HUDEP-2 (cell line): Measurements from ENCODE around the gene DENND5A.
"Not testable (repeated sequence)": the region's sequence is repeated elsewhere in the genome, so short reads cannot be mapped to it uniquely, and the experiment has no call there.

Experiments used
- DNase-seq, 76 experiments: peaks; one replicate each; lab custom pipeline; 2025; ENCODE audit not compliant: unreplicated experiment in 76 of 76; lab: John Stamatoyannopoulos, UW

Gene DENND5A

GRCh38 chr11:9219115-9219514, 46.0 kb downstream of the DENND5A start:
- no peak for DNase-seq

DNA sequence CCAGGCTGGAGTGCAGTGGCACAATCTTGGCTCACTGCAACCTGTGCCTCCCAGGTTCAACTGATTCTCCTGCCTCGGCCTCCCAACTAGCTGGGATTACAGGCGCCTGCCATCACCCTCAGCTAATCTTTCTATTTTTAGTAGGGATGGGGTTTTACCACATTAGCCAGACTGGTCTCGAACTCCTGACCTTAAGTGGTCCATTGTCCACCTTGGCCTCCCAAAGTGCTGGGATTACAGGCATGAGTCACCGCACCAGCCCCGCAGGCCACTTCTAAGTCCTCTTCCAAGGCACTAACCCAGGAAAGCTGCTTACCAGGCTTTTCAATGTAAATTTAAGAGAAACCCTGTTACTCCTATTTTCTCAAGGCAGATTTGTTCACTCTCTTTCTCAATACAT, 50.4 kb downstream of the DENND5A start:
- DNase-seq, result no peak

DNA sequence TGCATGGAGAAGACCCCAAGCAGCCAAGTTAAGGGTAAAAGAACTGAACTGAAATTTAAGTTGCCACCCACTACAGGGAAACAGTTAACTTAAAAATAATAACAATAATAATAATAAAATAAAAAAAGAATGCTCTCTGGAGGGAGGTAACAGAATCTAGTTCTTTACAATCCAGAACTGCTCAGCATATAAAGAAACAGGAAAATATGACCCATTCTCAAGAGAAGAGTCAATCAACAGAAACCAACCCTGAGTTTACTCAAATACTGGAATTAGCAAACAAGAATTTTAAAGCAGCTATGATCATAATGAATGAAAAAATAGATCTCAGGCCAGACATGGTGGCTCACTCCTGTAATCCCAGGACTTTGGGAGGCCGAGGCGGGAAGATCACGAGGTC, 53.8 kb downstream of the DENND5A start:
- DNase-seq, result no peak

DNA sequence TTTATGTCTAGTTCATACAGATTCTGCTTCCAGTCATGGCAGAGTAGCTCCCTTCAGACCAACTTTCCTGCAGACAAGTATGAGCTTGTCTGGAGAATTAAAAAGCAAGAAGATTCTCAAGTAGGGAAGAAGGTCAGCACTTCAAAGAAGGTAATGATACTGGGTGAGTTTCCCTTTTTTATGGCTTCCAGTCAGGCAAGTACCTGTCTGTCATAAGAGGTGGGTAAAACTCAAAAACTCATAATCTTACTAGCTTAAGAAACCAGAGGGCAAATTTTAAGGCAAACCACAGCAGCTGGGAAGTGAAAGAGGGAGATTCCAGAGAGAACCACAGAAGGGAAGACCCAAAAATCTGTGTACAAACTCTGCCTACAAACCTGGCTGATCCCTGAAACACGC, 54.2 kb downstream of the DENND5A start:
- no peak for DNase-seq

DNA sequence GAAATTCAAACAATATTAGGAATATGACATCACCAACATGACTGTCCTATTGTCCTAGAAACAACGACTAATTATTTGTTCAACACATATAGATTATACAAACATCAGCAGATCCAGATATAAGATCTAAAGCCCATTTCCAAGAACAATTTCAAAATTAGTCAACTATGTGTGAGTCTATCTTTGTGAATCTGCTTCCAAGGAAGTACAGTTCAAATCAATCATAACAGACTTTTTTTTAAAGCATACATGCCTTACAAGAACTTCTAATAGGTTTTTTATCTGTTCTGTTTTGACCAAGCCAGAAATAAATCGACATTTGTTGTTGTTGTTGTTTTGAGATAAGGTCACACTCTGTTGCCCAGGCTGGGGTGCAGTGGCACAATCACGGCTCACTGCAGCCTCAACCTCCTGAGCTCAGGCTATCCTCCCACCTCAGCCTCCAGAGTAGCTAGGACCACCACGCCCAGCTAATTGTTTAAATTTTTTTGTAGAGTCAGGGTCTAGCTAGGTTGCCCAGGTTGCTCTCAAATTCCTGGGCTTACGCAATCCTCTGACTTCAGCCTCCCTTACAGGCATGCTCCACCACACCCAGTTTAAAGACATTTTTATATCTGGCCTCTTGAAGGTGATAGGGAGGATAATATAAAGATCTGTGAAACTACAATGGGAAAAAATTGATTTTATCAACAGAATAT, 54.8 kb downstream of the DENND5A start:
- no peak for DNase-seq

DNA sequence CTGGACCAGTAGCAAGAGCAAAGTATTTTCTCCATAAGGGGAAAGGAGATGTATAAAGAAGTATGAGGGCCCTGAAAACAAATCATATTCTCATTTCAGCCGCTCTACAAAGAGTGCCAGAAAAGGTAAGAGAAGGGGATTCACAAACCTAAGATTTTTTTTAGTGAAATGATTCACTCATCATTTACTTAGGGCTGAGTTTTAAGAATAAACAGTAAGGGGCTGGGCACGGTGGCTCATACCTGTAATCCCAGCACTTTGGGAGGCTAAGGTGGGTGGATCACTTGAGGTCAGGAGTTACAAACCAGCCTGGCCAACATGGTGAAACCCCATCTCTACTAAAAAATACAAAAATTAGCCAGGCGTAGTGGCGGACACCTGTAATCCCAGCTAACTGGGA, 55.5 kb downstream of the DENND5A start:
- DNase-seq, result not testable (repeated sequence)

DNA sequence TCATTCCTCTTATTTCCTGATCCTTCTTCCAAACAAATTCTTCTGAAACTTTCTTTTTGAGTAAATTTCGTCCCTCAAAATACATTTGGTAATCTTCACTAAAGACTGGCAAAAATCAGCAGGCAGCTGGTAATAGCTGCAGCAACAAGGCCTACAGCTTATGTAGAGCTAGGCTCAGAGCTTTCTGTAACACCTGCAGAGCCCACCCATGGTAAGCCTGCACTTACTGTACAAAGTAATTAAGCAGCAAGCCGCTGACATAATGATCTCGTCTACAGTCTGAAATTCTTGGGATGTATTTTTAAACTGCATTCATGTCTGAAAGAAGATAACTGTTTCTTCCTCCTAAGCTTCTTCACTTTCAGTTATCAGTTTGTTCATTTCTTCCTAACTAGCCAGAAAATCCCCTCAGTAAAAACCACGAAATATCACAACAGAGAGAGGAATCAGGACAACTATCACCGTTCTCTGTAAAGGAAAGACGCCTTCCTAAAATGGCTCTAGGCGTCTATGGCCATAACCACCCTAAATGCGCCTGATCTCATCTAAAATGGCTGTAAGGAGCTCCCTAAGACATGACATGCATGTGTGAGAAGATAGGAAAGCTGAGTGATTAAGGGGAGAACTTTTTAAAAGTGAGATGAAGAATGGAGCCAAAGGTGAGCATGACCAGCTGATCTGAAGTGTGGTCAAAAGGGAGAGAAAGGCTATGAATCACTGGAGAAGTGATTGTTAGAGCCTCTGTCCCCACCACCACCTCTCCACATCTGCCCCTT, 56.2 kb downstream of the DENND5A start:
- no peak for DNase-seq

GRCh38 chr11:9207229-9207628, 57.9 kb downstream of the DENND5A start:
- DNase-seq, result no peak

GRCh38 chr11:9206496-9206895, 58.7 kb downstream of the DENND5A start:
- DNase-seq, result no peak

DNA sequence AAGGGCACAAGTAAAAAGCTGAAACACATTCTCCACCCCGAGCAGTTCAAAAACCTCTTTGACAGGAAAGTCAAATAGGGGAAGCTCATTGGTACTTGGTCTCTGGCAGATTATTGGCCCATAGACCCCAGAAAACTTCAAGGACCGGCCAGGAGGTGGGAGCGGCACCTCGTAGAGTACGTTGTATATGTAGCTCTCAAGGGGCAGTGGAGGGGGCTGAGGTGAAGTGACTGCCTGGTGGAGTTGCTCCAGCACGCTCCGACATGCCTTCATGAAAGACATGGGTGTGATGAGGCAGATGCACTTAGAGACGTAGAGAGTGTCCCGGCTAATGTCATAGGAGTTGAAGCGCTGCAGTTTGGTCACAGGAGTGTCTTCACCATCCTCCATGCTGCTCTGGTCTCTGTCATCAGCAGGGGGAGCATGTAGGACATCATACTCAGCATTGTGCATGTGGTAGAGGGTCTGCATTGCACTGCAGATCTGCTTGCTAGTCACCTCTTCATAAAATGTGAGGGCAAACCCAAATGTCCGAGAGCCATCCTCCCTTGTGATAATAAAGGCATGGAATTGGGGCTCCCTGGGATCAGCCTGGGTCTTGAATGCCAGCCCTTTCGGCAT, 61.3 kb downstream of the DENND5A start:
- no peak for DNase-seq

DNA sequence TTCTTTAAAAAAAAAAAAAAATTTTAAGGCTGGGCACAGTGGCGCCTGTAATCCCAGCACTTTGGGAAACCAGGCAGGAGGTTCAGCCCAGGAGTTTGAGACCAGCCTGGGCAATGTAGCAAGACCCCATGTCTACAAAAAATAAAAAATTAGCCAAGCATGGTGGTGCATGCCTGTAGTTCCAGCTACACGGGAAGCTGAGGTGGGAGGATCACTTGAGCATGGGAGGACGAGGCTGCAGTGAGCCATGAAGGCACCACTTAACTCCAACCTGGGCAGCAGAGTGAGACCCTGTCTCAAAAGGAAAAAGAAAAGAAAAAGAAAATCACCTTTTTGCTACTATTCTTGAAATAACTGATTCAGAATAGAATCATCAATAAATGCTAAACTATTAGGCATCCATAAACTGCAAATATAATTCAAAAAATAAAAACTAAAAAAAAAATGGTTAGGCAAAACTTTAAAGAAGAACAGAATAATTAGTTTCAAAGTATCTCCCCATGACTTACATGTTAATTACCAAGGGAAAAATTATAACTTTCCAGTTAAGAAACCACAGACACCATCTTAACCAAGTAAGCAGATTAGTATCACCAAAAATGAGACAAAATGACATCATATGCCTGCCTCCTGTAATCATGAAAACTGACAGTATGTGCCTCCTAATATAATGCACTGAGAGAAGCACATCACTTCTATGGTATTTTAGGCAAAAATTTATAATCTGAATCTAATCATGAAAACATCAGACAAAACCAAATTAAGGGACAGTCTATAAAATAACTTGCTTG, 63.6 kb downstream of the DENND5A start:
- DNase-seq, result no peak

- DNase-seq, result no peak
Observed at GRCh38 chr11:9200471-9200870, 64.7 kb downstream of the DENND5A start.

DNA sequence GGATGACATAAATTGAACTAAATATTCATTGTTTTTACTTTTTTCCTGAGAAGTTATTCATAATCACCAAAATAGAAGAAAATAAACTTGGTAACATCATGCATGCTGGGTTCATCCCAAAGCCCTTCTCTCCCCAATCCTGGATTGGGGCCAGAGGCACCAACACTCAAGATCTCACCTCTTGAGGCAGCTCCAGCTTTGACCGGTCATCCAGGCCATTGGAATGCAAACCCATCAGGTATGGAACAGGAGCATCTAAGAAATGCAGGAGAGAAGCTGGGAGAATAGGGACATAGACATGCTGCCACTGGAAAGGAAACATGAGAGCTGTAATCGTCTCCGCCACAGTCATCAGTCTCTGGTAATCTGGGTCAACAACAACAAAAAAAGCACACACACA, 71.8 kb downstream of the DENND5A start:
- no peak for DNase-seq

DNA sequence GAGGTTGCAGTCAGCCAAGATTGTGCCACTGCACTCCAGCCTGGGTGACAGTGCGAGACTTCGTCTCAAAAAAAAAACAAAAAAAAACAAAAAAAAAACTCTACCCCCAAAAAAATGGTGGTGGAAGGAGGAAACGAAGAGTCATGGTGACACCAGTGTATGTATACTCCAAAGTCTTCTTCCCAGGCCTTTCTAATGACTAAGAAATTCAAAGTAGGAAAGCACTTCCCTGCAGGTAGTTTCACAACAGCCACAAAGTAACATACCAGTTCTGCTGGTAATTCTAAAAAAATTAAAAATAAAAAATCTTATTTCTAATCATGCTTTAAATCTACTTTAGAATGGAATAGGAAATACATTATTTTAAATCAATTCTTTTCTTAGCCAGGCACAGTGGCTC, 72.6 kb downstream of the DENND5A start:
- no peak for DNase-seq

DNA sequence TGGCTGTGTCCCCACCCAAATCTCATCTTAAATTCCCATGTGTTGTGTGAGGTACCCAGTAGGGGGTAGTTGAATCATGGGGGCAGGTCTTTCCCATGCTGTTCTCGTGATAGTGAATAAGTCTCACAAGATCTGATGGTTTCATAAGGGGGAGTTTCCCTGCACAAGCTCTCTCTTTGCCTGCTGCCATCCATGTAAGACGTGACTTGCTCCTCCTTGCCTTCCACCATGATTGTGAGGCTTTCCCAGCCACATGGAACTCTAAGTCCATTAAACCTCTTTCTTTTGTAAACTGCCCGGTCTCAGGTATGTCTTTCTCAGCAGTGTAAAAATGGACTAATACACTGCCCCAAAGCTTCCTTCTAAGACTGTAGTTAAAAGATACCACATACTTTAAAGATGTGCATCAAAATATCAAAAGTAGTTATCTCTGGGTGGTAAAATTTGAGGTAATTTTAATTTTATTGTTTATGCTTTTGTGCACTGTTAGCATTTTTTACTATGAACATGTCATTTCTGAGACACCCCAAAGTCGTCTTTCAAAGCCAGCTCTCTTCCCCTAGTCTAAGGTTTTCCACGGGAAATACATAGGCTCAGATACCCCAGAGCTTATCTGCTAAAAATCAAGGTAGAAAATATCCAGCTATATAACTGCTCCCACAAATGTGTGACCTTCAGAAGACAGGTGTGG, 74.7 kb downstream of the DENND5A start:
- DNase-seq, result not testable (repeated sequence)

DNA sequence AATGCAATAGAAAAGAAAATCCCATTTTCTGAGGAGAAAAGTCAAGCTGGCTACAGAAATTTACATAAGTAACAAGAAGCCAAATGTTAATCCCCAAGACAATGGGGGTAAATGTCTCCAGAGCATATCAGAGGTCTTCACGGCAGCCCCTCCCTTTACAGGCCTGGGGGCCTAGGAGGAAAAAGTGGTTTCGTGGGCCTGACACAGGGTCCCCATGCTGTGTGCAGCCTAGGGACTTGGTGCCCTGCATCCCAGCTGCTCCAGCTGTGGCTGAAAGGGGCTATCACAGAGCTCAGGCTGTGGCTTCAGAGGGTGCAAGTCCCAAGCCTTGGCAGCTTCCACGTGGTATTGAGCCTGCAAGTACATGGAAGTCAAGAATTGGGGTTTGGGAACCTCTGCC, 76.3 kb downstream of the DENND5A start:
- DNase-seq, result not testable (repeated sequence)

DNA sequence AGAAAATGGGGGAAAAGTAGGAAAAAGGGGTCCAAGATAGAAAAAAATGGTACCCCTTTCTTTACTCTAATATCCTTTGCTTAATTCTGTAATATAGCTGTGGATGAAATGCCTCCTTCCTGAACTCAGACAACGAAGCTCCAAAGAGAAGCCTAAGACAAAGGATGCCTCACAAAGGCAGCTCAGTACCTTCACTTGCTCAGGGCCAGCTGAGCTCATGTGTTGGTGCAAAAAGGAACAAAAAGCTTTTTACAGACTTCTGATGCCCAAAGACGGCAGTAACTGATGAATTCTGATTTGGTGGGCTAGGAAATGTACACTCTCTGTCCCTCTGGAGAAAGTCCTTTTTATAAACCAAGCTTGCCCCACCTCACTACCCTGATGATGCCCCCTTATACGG, 77.5 kb downstream of the DENND5A start:
- DNase-seq, result no peak

GRCh38 chr11:9184516-9184915, 80.6 kb downstream of the DENND5A start:
- DNase-seq, result no peak

DNA sequence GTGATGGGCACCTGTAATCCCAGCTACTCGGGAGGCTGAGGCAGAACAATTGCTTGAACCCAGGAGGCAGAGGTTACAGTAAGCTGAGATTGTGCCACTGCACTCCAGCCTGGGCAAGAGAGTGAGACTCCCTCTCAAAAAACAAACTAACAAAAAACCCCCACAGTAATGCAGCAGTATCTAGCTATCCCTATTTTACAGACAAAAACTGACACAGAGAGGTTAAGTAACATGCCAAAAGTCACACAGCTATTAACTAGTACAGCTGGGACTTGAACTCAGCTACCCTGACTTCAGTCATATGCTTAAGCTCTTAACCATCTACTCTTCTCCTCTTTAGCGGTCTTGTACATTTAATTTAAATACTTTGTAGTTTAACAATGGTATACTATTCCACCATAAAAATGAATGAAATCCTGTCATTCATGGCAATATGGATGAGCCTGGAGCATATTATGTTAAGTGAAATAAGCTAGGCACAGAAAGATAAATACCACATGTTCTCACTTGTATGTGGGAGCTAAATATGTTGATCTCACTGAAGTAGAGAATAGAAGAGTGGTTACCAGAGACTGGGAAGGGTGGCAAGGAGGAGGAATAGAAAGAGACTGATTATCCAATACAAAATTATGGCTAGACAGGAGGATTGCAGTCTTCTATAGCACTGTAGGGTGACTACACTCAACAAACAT, 82.8 kb downstream of the DENND5A start:
- no peak for DNase-seq

DNA sequence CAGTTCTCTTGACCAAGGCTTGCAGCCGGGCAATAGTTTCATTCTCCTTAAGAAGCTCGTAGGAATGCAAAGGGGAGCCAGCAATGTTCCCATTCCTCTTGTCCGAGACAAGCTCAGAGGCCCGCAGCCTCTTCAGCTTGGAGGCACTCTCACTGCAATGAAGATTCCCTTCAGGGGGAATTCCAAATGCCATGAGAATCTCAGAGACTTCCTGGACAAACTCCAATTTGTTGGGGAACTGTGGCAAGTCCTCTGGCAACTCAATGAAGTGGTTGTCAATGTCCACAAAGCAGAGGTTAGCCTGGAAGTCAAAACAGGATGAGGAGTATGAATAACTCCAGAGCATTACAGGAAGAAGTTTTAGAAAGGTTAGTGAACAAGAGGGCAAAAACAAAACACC, 84.4 kb downstream of the DENND5A start:
- DNase-seq, result no peak
